HG02678 (cell line): ENCODE measurements around the gene IRX2.

Experiments used
- ATAC-seq: cut with Tn5 transposase; IDR thresholded peaks from one replicate; pipeline ENCODE4 v1.9.1; 2021; ENCODE audit warnings: mild to moderate bottlenecking, moderate library complexity; ENCODE audit not compliant: unreplicated experiment

Gene IRX2

GRCh38 chr5:2756211-2757152 lies 5.0 kb upstream of the IRX2 start:
- no peak for ATAC-seq

DNA sequence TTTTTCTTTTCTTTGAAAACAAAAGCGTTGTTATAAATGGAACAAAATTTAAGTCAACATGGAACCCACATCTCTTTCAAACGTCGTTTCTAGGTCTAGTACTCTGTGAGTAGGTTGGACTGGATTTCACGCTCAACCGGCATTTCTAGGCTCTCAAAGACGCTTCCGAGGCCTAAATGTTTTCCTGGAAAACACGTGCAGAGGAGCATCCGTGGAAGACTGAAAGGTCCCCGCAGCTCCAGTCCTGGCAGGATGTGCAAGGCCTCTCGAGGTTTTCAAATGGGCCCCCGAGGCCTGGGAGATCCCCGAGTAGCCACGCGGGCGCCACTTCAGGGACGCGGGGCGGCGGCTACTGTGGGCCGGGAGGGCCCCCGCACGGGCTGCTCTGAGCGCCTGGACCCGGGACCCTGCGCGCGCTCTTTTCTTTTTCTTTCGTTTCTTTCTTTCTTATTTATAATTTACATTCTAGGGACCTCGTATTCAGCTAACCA lies 4.2 kb upstream of the IRX2 start:
- no peak for ATAC-seq

DNA sequence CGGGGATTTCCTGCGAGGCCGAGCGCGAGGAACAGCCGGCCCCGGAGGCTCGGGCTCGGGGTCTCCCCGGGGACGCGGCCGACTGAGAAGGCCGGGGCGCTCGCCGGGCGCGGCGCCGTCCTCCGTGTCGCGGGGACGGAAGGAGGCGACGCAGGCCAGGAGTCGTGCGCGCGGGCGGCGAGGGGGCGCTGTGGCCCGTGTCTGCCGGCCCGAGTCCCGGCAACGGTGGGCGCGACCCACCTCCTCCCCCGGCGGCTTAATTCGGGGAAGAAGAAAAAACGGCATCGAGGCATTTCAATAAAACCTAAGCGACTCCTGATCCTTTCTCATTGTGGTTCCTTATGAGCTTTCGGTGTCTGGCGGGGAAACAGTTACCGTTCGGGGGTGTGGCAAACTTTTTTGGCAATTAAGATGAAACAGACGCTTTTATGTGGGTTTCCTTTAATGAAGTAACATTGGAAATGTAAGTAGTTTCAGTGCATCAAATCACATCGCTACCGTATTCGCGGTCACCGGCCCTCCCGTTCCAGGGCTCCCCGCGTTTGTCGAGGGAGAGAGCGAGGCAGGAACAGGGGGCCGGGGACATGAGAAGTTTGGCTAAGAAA lies 3.7 kb upstream of the IRX2 start:
- ATAC-seq: no peak

- ATAC-seq: no peak
These were observed 3.2 kb upstream of the IRX2 start for GRCh38 chr5:2754581-2755075.

- no peak for ATAC-seq
These were observed 2.3 kb upstream of the IRX2 start for GRCh38 chr5:2753452-2754420.

DNA sequence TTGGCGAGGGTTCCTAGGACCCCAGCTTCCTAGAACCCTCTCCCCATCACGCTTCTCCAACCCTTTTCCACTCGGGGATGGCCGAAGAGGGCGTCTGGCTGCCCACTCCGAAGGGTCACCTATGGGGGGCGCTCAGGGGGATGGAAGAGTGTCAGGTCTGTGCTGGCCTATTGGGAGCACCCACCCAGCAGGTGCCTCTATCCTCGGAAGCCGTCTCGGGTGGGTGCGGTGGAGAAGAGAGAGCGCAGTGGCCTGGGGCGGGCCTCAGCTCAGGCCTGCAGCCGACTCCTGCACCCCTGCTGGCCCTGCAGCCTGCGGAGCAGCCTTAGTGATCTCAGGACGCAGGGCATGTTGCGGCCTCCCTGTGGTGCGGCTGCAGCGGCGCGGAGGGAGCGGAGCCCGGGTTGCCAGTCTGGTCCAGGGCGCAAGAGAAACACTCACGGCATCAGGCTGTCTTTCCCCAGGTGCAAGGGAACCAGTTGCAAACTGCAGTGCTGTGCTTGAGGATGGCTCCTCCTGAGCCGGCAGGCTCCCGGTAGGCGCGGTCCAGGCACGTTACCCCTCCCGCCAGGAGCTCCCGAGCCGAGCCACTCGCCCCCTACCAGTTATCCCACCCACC lies 1.5 kb upstream of the IRX2 start:
- no peak for ATAC-seq

- ATAC-seq: no peak
These were observed 763 bp upstream of the IRX2 start for GRCh38 chr5:2752059-2752820.

DNA sequence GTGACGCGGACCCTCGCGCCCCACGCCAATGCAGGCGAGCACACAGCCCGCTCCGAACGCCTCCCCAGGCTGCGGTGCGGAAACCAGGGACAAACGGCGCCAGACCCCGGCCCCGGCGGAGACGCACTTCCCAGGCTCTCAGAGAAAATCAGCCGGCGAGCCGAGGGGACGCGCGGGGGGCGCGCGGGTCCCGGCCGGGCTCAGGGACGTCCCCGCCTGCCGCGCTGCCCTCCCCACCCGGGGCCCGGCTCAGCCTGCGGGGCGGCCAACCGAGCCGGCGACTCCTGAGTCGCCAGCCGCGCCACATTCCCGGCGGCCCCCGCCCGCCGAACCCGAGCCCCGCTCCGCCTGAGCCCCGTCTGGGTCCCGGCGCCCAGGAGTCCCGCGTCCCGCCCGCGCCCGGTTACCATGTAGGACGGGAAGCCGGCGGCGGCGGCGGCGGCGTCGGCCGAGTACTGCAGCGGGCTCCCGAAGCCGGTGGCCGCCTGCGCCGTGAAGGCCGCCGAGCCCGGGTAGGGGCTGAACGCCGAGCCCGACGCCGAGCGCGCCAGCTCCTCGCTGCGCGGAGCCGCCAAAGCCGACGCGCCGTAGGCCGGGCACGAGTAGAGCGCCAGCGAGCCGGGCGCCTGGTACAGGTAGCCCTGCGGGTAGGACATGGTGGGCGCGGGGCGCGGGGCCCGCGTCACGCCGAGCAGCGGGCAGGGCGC lies 566 bp downstream of the IRX2 start:
- no peak for ATAC-seq

GRCh38 chr5:2750026-2750757 lies 1.3 kb downstream of the IRX2 start:
- ATAC-seq: no peak

- no peak for ATAC-seq
These were observed 1.9 kb downstream of the IRX2 start for GRCh38 chr5:2749514-2750025.

DNA sequence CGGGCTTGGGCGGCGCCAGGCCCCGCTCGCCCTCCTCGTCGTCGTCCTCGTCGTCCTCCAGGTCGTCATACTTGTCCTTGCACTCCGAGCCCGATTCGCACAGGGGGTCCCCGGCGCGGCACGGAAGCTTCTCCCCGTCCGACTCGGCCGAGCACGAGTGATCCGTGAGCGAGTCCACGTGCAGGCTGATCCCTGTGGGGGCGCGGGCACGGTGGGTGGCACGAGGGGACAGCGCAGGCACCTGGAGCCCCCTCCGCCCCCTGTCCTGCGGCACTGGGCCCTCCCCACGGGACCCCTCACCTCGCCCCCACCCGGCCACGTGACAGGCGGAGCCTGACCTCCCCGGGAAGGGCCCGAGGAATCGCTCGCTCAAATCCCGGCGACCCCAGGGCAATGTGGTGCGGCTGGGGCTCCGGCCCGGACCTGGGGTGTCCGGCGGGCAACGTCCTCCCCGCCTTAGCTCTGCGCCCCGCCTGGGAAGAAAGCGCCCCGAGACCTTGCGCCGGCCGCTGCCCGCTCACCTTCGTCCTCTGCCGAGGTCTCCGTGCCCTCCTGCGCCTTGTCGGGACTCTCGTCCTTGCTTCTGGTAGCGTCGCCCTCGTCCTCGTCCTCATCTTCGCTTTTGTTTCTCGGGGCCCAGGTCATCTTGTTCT lies 2.5 kb downstream of the IRX2 start:
- ATAC-seq: no peak

- no peak for ATAC-seq
These were observed 3.2 kb downstream of the IRX2 start for GRCh38 chr5:2748179-2748860.

DNA sequence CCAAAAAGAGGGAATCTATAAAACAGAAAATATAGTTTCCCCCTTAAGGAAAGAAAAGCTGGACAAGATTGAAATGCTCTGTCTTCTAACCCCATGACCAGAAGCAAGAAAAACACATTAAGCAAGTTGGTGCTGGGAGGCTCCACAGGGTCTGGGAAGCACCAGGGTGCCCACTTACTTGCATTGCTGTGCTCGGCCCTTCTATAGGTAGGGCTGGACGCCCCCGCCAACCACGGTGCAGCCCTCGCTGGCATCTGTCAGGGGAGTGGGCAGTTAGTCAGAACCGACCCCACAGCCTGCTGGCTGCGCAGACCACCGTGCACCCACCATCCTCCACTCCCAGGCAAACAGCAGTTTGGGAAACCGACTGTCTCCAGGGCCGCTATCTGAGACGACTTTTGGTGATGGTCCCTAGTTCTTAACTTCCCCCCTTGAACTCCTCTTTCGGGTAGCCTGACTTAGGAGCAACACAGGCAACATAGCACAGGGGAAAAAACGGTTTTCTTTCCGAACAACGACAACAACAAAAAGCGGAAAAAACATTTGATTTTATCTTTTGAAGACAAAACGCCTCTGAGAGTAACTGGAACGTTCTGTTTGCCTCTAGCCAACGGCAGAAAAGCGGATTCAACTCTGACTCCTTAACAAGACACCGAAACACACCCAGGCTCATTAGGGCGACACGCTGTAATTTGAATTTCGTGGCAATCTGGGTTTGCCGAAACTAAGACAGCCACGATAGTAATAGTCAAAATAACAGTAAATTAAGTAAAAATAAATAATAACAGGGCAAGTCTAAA lies 3.9 kb downstream of the IRX2 start:
- ATAC-seq: no peak

GRCh38 chr5:2746561-2747032 lies 4.9 kb downstream of the IRX2 start:
- no peak for ATAC-seq

- no peak for ATAC-seq
These were observed 7.0 kb downstream of the IRX2 start for GRCh38 chr5:2744485-2744884.
